Measurements from ENCODE around the gene ACTC1. TPM values are rescaled to one million over a fixed set of nuclear protein-coding genes. Genes with fewer than 3 reads are reported as not detected.

Gene ACTC1
- total RNA-seq, 1 donor: under 0.01 TPM

GRCh38 chr15:34760909-34761308 is 34.4 kb downstream of the ACTC1 start:
- TF ChIP-seq, protein P1, sequence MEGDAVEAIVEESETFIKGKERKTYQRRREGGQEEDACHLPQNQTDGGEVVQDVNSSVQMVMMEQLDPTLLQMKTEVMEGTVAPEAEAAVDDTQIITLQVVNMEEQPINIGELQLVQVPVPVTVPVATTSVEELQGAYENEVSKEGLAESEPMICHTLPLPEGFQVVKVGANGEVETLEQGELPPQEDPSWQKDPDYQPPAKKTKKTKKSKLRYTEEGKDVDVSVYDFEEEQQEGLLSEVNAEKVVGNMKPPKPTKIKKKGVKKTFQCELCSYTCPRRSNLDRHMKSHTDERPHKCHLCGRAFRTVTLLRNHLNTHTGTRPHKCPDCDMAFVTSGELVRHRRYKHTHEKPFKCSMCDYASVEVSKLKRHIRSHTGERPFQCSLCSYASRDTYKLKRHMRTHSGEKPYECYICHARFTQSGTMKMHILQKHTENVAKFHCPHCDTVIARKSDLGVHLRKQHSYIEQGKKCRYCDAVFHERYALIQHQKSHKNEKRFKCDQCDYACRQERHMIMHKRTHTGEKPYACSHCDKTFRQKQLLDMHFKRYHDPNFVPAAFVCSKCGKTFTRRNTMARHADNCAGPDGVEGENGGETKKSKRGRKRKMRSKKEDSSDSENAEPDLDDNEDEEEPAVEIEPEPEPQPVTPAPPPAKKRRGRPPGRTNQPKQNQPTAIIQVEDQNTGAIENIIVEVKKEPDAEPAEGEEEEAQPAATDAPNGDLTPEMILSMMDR (IDR thresholded peaks at IDR 0.05; ENCODE audit: insufficient read depth, low read depth, low read length): no peak
- no peak for DNase-seq (ENCODE audit: low read depth)
- H3K4me3 ChIP-seq (ENCODE audit: low read depth, low read length): no peak overlapping the region

GRCh38 chr15:34759992-34760391 is 35.4 kb downstream of the ACTC1 start:
- no peak for DNase-seq (ENCODE audit: low read depth)
- TF ChIP-seq, protein P1 (IDR thresholded peaks at IDR 0.05; ENCODE audit: insufficient read depth, low read depth, low read length): no peak
- H3K4me3 ChIP-seq (ENCODE audit: low read depth, low read length): no peak overlapping the region

GRCh38 chr15:34759347-34759746 is 36.0 kb downstream of the ACTC1 start:
- TF ChIP-seq, protein P1 (IDR thresholded peaks at IDR 0.05; ENCODE audit: insufficient read depth, low read depth, low read length): no peak
- no peak for DNase-seq (ENCODE audit: low read depth)
- H3K4me3 ChIP-seq (ENCODE audit: low read depth, low read length): no peak overlapping the region

DNA sequence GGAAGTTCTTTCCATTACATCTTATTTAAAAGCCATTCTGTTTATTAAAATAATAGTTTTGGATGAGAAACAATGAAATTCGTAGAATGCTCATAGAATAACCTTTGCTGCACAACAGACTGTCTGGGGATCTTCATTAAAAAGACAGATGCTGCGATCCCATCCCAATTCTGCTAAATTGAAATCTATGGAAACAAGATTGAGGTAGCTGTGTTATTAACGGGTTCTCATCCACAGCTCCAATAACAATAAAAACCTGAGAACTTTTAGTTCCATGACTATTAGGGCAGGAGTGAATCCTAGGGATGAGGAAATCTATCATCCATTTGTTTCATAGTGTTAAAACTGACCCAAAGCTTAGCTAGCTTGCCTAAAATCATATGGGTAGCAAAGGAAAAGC is 38.1 kb downstream of the ACTC1 start:
- no peak overlapping the region for H3K4me3 ChIP-seq (ENCODE audit: low read depth, low read length)
- TF ChIP-seq, protein P1 (IDR thresholded peaks at IDR 0.05; ENCODE audit: insufficient read depth, low read depth, low read length): no peak
- no peak for DNase-seq (ENCODE audit: low read depth)

DNA sequence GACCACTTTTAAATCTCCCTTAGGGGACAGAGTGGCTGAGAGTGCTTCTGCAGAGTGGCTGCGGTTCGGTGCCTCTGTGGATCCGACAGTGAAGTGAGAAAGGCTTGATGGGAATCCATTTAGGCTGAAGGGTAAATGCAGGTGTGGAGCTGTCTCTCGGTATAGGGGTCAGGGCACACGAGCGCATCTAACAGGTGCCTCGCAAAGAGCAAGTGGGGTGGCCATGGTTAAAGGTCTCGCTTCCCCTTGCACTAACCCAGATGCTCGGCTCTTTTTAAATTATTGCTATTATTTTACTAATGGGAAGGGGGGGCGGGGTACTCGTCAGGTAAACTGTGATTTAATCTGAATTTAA is 40.0 kb downstream of the ACTC1 start:
- DNase-seq (ENCODE audit: low read depth): no peak
- TF ChIP-seq, protein P1 (IDR thresholded peaks at IDR 0.05; ENCODE audit: insufficient read depth, low read depth, low read length): no peak
- no peak overlapping the region for H3K4me3 ChIP-seq (ENCODE audit: low read depth, low read length)

DNA sequence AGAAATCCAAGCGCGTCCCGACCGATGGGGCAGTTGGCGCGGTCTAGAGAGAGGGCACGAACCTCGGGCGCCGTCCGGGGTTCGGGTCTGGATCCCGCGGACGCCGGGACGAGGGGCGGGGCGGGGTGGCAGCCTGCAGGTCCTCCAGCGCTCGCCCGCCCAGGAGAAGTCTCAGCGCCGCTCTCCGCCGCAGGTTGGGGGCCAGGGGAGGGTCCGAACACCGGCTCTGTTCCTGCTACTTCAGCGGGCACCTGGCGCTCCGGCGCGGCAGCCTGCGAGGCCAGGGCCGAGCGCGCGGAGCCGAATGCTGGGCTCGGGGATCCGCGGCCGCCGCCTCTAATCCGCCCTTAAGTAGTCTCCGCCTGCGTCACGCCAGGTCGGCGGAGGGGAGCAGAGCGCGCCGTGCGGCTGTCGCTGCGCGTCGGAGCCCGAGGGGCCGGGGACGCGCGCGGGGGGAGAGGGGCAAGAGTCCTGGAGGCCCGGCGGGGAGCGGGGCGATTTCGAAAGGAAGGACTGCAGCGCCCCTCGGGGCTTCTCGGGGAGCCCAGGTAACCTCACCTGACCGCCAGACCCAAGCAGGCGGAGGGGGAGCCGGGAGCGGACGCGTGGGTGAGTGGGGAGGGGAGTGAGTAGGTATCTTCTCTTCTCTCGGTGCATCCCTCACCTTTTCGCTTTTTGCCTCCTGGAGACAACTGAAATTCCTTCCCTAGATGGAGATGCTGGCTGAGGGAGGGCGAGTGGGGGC is 40.5 kb downstream of the ACTC1 start, which contains the start of gene GJD2:
Gene GJD2, minus strand, starts transcription at position 325 of the 745 bp plus-strand sequence. CDS start 510 bp downstream, outside the sequence.
- H3K4me3 ChIP-seq (ENCODE audit: low read depth, low read length): no peak within 1 kb of the TSS
- TF ChIP-seq, protein P1 (IDR thresholded peaks at IDR 0.05; ENCODE audit: insufficient read depth, low read depth, low read length): no peak
- no peak for DNase-seq (ENCODE audit: low read depth)

GRCh38 chr15:34754171-34754601 is 41.2 kb downstream of the ACTC1 start:
- TF ChIP-seq, protein P1 (IDR thresholded peaks at IDR 0.05; ENCODE audit: insufficient read depth, low read depth, low read length): no peak
- DNase-seq (ENCODE audit: low read depth): no peak
- H3K4me3 ChIP-seq (ENCODE audit: low read depth, low read length): no peak overlapping the region
